GM12878 (cell line): Measurements from ENCODE around the gene ZNF469. TPM values are rescaled to one million over a fixed set of nuclear protein-coding genes. Genes with fewer than 3 reads are reported as not detected.

ENCODE experiments used
- ATAC-seq: fragments of 200-7000 bp; cut with Tn5 transposase; 3 replicates; pipeline ENCODE4 v1.9.1; 2020; ENCODE audit warnings: mild to moderate bottlenecking, moderate library complexity
- BruUV-seq: library from RNA; stranded (reverse); fragments of 400-500 nt; replicated peaks from 2 replicates; lab custom pipeline; 2021; lab: Mats Ljungman, UMichigan
- CTCF ChIA-PET: fragments of 300-600 bp; sonication (Branson Sonifier 250); formaldehyde crosslinking; extraction: SDS; loops from one replicate; lab custom pipeline; 2021; ENCODE audit warnings: inconsistent platforms; lab: Yijun Ruan, JAX
- POLR2A ChIA-PET: fragments of 350-600 bp; formaldehyde crosslinking; extraction: SDS; loops from one replicate; lab custom pipeline; 2021; ENCODE audit warnings: inconsistent platforms; lab: Charles Lee
- RAD21 ChIA-PET: fragments of 300-600 bp; sonication (Branson Sonifier 250); formaldehyde crosslinking; loops from one replicate; lab custom pipeline; 2023; ENCODE audit warnings: antibody characterized with exemption; ENCODE audit not compliant: unreplicated experiment; lab: Charles Lee
- SMC1A ChIA-PET: fragments of 300-600 bp; sonication (Branson Sonifier 250); formaldehyde crosslinking; loops from one replicate; lab custom pipeline; 2023; ENCODE audit not compliant: unreplicated experiment, uncharacterized antibody; lab: Charles Lee
- DNase-seq: peaks from one replicate; pipeline ENCODE4 v3.0.0-alpha.2; 2011; ENCODE audit warnings: low read depth, low spot score
- FAIRE-seq: peaks from 3 replicates; lab custom pipeline; 2011; peaks lifted over from hg19 to GRCh38; lab: Jason Lieb, UNC
- H2AFZ ChIP-seq: 2 replicates; pipeline ENCODE4 v1.6.0; 2011; ENCODE audit warnings: low read depth, low read length, control low read depth; ENCODE audit not compliant: control insufficient read depth
- H3K27ac ChIP-seq: 2 replicates; pipeline ENCODE4 v1.5.1; 2011; ENCODE audit warnings: control low read depth; ENCODE audit not compliant: control insufficient read depth, insufficient read depth
- H3K27me3 ChIP-seq, 2 experiments: replicated peaks in 1 of 2; 2 replicates each; pipeline versions ENCODE4 v1.6.0 to v1.6.1; 2011; ENCODE audit warnings: low read length in 1 of 2; ENCODE audit not compliant: control insufficient read depth in 2 of 2, insufficient read depth in 2 of 2
- H3K36me3 ChIP-seq, 2 experiments: 2 replicates each; pipeline ENCODE4 v1.5.1; 2011; ENCODE audit warnings: low read length in 1 of 2; ENCODE audit not compliant: control insufficient read depth in 2 of 2, insufficient read depth in 2 of 2
- H3K4me1 ChIP-seq: 2 replicates; pipeline ENCODE4 v1.6.1; 2011; ENCODE audit warnings: mild to moderate bottlenecking, low read length, moderate library complexity, mixed read lengths; ENCODE audit not compliant: control insufficient read depth, insufficient read depth
- H3K4me2 ChIP-seq: 2 replicates; pipeline ENCODE4 v1.6.0; 2011; ENCODE audit warnings: control low read depth; ENCODE audit not compliant: control insufficient read depth, insufficient read depth
- H3K4me3 ChIP-seq: fragments of 200-600 bp; sonication (generic); 2 replicates; pipeline ENCODE4 v1.5.1; 2016
- H3K79me2 ChIP-seq: 2 replicates; pipeline ENCODE4 v1.6.0; 2011; ENCODE audit warnings: low read length; ENCODE audit not compliant: control insufficient read depth, insufficient read depth
- H3K9ac ChIP-seq: 2 replicates; pipeline ENCODE4 v1.8.0; 2011; ENCODE audit warnings: low read length, control low read depth, mixed read lengths; ENCODE audit not compliant: control insufficient read depth, insufficient read depth
- H3K9me3 ChIP-seq: replicated peaks from 3 replicates; pipeline ENCODE4 v1.5.1; 2011; ENCODE audit warnings: mild to moderate bottlenecking, low read length; ENCODE audit not compliant: control insufficient read depth, insufficient read depth
- H4K20me1 ChIP-seq: 2 replicates; pipeline ENCODE4 v1.6.0; 2011; ENCODE audit not compliant: control insufficient read depth, insufficient read depth
- CBX3 ChIP-seq: fragments of 200-600 bp; sonication (generic); IDR thresholded peaks from 2 replicates; pipeline ENCODE4 v1.6.1; 2016; ENCODE audit warnings: low read depth, borderline replicate concordance
- CUX1 ChIP-seq: IDR thresholded peaks from 2 replicates; pipeline ENCODE4 v1.6.1; 2012; ENCODE audit warnings: improper control_type of control experiment, low read depth, low read length; ENCODE audit not compliant: insufficient replicate concordance
- IRF3 ChIP-seq: fragments of 450-650 bp; IDR thresholded peaks from 2 replicates; pipeline ENCODE4 v1.6.1; 2014; ENCODE audit warnings: mild to moderate bottlenecking
- NR2C1 ChIP-seq: fragments of 450-650 bp; IDR thresholded peaks from 2 replicates; pipeline ENCODE4 v1.6.1; 2017; ENCODE audit warnings: antibody characterized with exemption, mild to moderate bottlenecking, moderate library complexity
- SREBF2 ChIP-seq: IDR thresholded peaks from 2 replicates; pipeline ENCODE4 v1.6.1; 2012; ENCODE audit warnings: mild to moderate bottlenecking, low read length
- TCF3 ChIP-seq: IDR thresholded peaks from 2 replicates; pipeline ENCODE4 v1.6.1; 2012; ENCODE audit warnings: low read depth, mild to moderate bottlenecking, low read length, borderline replicate concordance; ENCODE audit not compliant: insufficient read depth
- USF1 ChIP-seq: IDR thresholded peaks from 2 replicates; pipeline ENCODE4 v1.6.1; 2011; ENCODE audit warnings: borderline replicate concordance, low read depth, mild to moderate bottlenecking, moderate library complexity, mixed read lengths, low read length; ENCODE audit not compliant: insufficient read depth; ENCODE audit errors: extremely low read length
- YY1 ChIP-seq: IDR thresholded peaks from 2 replicates; pipeline ENCODE4 v1.6.1; 2011; ENCODE audit warnings: low read depth, mild to moderate bottlenecking, low read length
- ZBED1 ChIP-seq: IDR thresholded peaks from 2 replicates; pipeline ENCODE4 v1.6.1; 2016; ENCODE audit warnings: borderline replicate concordance
- ZNF622 ChIP-seq: fragments of 450-650 bp; IDR thresholded peaks from 2 replicates; pipeline ENCODE4 v1.6.1; 2017; ENCODE audit warnings: mild to moderate bottlenecking, inconsistent platforms
- WGBS: methylation state at CpG from one replicate; pipeline ENCODE4 v1.1.6; 2016; ENCODE audit warnings: low lambda C conversion rate; ENCODE audit not compliant: insufficient replicate concordance, insufficient coverage; ENCODE audit errors: missing lambda C conversion rate; 5-methylcytosine and 5-hydroxymethylcytosine counted together
- in situ Hi-C: fragments of 300-500 bp; cut with MboI; formaldehyde crosslinking; loops from 9 replicates; pipeline ENCODE4 v1.14.3; 2018; ENCODE audit warnings: mixed read lengths
- intact Hi-C: fragments of 100-400 bp; cut with micrococcal nuclease; formaldehyde crosslinking; loops from one replicate; pipeline ENCODE4 v1.14.2; 2022; ENCODE audit not compliant: unreplicated experiment
- polyA plus RNA-seq, 11 experiments: library from polyadenylated mRNA; depleted of rRNA in 4 of 11; unstranded in 6 of 11; stranded (reverse) in 5 of 11; fragments of >200 nt; fragmentation: Nextera tagmentation in 4 of 11; fragmentation: Illumina TruSeq in 1 of 11; extraction: Ambion mirVana in 4 of 11; extraction: Trizol in 1 of 11; gene quantifications; 1 replicate in 1 of 11; 2 replicates in 10 of 11; pipeline versions ENCODE4 v1.2.1 to v1.2.3, GENCODE V29; 2011 to 2016; ENCODE audit warnings: inconsistent platforms in 2 of 11, missing spikeins in 2 of 11, low read depth in 1 of 11
- total RNA-seq, 4 experiments: library from RNA; depleted of rRNA in 3 of 4; stranded (reverse); fragments of >200 nt in 3 of 4; fragmentation: Illumina TruSeq in 1 of 4; extraction: Trizol in 1 of 4; gene quantifications; 2 replicates each; pipeline versions ENCODE4 v1.2.1 to v1.2.3, GENCODE V29; 2013 to 2021

The ZNF469 gene
- total and polyA plus RNA-seq, 10 of the 15 experiments (the other 5 are each of a cell fraction or from before 2014, with no cell fraction given) = 0.01 to 0.21 (median 0.04) TPM; not detected in 3

- intact Hi-C loops = no loop called here
- TF ChIP-seq IRF3 (no peak), ZNF622 (no peak), CBX3 (no peak), ZBED1 (no peak), CUX1 (no peak), SREBF2 (no peak), YY1 (no peak), USF1 (no peak), NR2C1 (no peak), TCF3 (no peak)
- no TSS peak for BruUV-seq
- H3K36me3 ChIP-seq = no peaks in the 10 kb centered on the region
- no peak overlapping the region for H3K27ac ChIP-seq
- H3K9me3 ChIP-seq = no peaks in the 10 kb centered on the region
- H3K4me2 ChIP-seq = no peak overlapping the region
- POLR2A ChIA-PET = no interaction called here
- H4K20me1 ChIP-seq = no peaks in the 10 kb centered on the region
- H2AFZ ChIP-seq = no peak overlapping the region
- in situ Hi-C loops = no loop called here
- WGBS = 44% methylated on average over 13 of the region's 13 CpGs
- SMC1A ChIA-PET = no interaction called here
- CTCF ChIA-PET = no interaction called here
- H3K4me1 ChIP-seq = no peaks in the 10 kb centered on the region
- FAIRE-seq = no peak
- no peak overlapping the region for H3K4me3 ChIP-seq
- no peak for DNase-seq
- H3K27me3 ChIP-seq = peaks cover 5 to 9% of the 10 kb centered on the region in 2 experiments; a peak in 3 of 4 replicates
- H3K9ac ChIP-seq = no peak overlapping the region
- H3K79me2 ChIP-seq = no peaks in the 10 kb centered on the region
- RAD21 ChIA-PET = no interaction called here
- no peak for ATAC-seq
Observed at GRCh38 chr16:88390735-88391134, 8.0 kb downstream of the ZNF469 start.
